ENCODE data around the gene ZSCAN12.

- no peak for TF ChIP-seq POLR2A (IDR thresholded peaks at IDR 0.05)
- TF ChIP-seq, protein P1, sequence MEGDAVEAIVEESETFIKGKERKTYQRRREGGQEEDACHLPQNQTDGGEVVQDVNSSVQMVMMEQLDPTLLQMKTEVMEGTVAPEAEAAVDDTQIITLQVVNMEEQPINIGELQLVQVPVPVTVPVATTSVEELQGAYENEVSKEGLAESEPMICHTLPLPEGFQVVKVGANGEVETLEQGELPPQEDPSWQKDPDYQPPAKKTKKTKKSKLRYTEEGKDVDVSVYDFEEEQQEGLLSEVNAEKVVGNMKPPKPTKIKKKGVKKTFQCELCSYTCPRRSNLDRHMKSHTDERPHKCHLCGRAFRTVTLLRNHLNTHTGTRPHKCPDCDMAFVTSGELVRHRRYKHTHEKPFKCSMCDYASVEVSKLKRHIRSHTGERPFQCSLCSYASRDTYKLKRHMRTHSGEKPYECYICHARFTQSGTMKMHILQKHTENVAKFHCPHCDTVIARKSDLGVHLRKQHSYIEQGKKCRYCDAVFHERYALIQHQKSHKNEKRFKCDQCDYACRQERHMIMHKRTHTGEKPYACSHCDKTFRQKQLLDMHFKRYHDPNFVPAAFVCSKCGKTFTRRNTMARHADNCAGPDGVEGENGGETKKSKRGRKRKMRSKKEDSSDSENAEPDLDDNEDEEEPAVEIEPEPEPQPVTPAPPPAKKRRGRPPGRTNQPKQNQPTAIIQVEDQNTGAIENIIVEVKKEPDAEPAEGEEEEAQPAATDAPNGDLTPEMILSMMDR (IDR thresholded peaks at IDR 0.05): no peak
These were observed 44.6 kb downstream of the ZSCAN12 start for GRCh38 chr6:28354688-28355554.

All from stomach (tissue), 4 donors.